Mammary epithelial cell (primary cell): ENCODE measurements around the gene CCDC78.

Source experiments
- CTCF ChIP-seq, 2 donors: IDR thresholded peaks in 1 of 2; conservative IDR thresholded peaks in 1 of 2; 2 replicates each; pipeline ENCODE4 v1.5.1; 2011 to 2012; ENCODE audit warnings: inconsistent platforms in 2 of 2, low read length in 2 of 2, mild to moderate bottlenecking in 2 of 2, control low read depth in 1 of 2, low read depth in 1 of 2; ENCODE audit not compliant: insufficient read depth in 1 of 2; ENCODE audit errors: extremely low read depth in 1 of 2
- EZH2 ChIP-seq: IDR thresholded peaks from 2 replicates; pipeline ENCODE4 v1.6.1; 2012; ENCODE audit warnings: low read length, inconsistent platforms, borderline replicate concordance

DNA sequence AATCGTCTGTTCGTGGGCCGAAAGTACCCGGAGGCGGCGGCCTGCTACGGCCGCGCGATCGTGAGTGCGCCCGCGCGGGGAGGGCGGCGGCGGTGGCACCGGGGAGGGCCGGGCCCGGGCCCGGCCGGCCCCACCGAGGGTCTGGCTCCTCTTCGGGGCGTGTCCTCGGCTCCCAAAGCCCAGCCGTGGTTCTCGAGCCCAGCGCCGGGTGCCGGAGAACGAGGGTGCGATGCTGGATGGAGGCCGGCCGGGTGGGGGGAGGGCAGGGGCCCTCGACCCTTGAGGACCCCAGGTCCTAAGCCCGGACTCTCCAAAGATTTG lies 45.7 kb downstream of the CCDC78 start:
- no peak for TF ChIP-seq CTCF (conservative IDR thresholded peaks at IDR 0.05 in 1 of 2, IDR thresholded peaks at IDR 0.05 in 1 of 2; ENCODE audit: extremely low read depth in 1 of 2, insufficient read depth in 1 of 2, low read depth in 1 of 2, low read length in 2 of 2)
- TF ChIP-seq EZH2: no peak
